Brain microvascular endothelial cell (primary cell): Measurements from ENCODE around the gene UNC5B.

ENCODE experiments used
- DNase-seq: peaks from one replicate; pipeline ENCODE4 v3.0.0-alpha.2; 2020
- H3K27ac ChIP-seq: fragments of 250-450 bp; sonication (Bioruptor Pico); 2 replicates; pipeline ENCODE4 v1.5.1; 2020; ENCODE audit warnings: mild to moderate bottlenecking, moderate library complexity
- H3K27me3 ChIP-seq: fragments of 250-450 bp; sonication (Bioruptor Pico); replicated peaks from 2 replicates; pipeline ENCODE4 v1.5.1; 2020; ENCODE audit warnings: mild to moderate bottlenecking
- H3K36me3 ChIP-seq: fragments of 250-450 bp; sonication (Bioruptor Pico); replicated peaks from 2 replicates; pipeline ENCODE4 v1.5.1; 2020; ENCODE audit warnings: mild to moderate bottlenecking
- H3K4me3 ChIP-seq: 2 replicates; pipeline ENCODE4 v1.5.1; 2011; ENCODE audit warnings: low read depth, mild to moderate bottlenecking, control low read depth, low read length, moderate library complexity
- in situ Hi-C: cut with HindIII; loops from 2 replicates; pipeline ENCODE4 v1.10.0; 2017; ENCODE audit warnings: low sequenced_read_pairs, low pct_ligation_motif_present
- TF ChIP-seq, protein P1 (sequence below): IDR thresholded peaks from 2 replicates; pipeline ENCODE4 v1.5.1; 2011; ENCODE audit warnings: low read depth, mild to moderate bottlenecking, moderate library complexity, low read length, control low read depth, inconsistent platforms; ENCODE audit errors: missing control alignments

Gene UNC5B

DNA sequence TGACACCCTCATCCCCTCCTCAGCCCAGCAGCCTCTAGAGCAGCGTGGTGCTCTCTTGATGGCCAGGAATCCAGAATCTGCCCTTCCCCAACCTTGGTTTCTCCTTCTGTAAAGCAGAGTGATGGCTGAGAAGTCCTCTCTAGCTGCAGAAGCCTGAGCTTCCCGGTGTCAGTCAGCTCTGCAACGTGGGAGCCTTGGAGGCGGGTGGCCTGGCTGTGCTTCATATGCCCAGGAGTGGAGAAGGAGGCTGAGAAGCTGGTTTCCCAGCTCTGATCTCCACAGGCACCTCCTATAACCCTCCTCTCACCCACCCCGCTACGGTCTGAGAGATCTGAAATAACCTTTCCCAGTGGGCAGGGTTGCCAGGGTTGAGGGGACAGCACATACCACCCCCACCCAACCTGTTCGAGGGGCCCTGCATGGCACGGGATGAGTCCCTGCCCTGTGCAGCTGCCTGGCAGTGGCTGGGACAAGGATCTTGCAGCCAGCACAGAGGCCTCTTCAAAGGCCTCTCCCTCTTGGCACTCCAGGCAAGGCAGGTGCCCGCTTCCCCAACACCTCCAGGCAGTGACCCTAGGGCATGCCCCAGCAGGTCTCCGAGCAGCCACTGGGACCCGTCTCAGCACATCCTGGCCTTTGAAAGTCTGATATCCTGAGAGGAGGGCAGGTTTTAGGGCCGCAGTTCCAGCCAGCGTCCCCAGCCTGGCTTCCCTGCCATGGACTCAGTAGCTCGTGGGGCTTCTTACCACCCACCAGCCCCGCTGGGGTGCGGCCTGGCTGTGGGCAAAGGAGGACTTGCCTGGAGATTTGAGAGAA, 88.4 kb downstream of the UNC5B start:
- Histone ChIP-seq H3K27me3 (no peaks in the 10 kb centered on the region), H3K27ac (no peak overlapping the region), H3K36me3 (no peaks in the 10 kb centered on the region), H3K4me3 (no peak overlapping the region)
- no peak for DNase-seq
- TF ChIP-seq, protein P1, sequence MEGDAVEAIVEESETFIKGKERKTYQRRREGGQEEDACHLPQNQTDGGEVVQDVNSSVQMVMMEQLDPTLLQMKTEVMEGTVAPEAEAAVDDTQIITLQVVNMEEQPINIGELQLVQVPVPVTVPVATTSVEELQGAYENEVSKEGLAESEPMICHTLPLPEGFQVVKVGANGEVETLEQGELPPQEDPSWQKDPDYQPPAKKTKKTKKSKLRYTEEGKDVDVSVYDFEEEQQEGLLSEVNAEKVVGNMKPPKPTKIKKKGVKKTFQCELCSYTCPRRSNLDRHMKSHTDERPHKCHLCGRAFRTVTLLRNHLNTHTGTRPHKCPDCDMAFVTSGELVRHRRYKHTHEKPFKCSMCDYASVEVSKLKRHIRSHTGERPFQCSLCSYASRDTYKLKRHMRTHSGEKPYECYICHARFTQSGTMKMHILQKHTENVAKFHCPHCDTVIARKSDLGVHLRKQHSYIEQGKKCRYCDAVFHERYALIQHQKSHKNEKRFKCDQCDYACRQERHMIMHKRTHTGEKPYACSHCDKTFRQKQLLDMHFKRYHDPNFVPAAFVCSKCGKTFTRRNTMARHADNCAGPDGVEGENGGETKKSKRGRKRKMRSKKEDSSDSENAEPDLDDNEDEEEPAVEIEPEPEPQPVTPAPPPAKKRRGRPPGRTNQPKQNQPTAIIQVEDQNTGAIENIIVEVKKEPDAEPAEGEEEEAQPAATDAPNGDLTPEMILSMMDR: no peak
- in situ Hi-C loops: no loop called here

DNA sequence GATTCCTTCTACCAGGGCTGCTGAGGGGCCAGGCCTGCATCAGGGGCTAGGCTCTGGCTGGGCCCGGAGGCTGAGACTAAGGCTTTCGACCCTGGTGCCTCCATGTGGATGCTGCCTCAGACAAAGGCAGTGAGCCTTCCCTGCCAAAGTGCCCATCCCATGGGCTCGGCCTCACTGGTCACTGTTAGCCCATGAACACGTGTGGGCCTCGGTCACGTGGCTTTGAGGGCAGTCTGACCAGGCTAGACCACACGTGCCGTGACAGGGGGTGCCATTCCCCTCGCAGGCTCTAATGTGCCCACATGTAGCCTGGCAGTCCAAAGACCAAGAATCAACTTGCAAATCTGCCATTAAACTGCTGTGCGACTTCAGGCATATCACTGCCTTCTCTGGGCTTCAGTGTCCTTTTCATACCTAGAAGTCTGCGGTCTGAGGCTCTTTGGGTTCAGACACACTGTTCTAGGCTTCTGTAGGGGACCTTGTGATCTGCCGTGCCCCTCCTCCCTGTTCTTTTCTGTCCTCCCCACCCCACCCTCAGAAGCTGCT, 89.1 kb downstream of the UNC5B start:
- TF ChIP-seq, protein P1: no peak
- DNase-seq: no peak
- in situ Hi-C loops: no loop called here
- Histone ChIP-seq H3K36me3 (no peaks in the 10 kb centered on the region), H3K4me3 (no peak overlapping the region), H3K27ac (no peak overlapping the region), H3K27me3 (no peaks in the 10 kb centered on the region)

DNA sequence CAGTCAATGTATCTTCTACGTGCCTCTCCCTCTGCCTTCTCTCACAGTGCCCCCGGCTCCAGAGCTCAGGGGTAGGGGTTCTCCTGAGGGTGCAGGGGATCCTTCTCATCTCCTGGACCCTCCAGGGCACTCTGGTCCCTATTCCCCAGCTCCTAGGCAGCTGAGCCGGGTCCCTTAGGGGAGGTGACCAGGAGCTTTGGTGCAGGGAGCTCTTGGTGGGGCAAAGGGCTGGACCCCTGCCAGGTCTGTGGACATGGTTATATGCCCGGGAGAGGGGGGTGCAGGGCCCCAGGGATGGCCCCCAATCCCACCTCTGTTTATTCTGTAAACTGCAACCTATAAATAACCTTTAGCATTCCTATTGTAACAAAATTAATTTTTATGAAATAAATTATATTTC, 90.1 kb downstream of the UNC5B start:
- in situ Hi-C loops: no loop called here
- no peak for DNase-seq
- H3K27ac ChIP-seq: no peak overlapping the region
- TF ChIP-seq, protein P1: no peak
- no peak overlapping the region for H3K4me3 ChIP-seq
- H3K27me3 ChIP-seq: no peaks in the 10 kb centered on the region
- H3K36me3 ChIP-seq: no peaks in the 10 kb centered on the region

DNA sequence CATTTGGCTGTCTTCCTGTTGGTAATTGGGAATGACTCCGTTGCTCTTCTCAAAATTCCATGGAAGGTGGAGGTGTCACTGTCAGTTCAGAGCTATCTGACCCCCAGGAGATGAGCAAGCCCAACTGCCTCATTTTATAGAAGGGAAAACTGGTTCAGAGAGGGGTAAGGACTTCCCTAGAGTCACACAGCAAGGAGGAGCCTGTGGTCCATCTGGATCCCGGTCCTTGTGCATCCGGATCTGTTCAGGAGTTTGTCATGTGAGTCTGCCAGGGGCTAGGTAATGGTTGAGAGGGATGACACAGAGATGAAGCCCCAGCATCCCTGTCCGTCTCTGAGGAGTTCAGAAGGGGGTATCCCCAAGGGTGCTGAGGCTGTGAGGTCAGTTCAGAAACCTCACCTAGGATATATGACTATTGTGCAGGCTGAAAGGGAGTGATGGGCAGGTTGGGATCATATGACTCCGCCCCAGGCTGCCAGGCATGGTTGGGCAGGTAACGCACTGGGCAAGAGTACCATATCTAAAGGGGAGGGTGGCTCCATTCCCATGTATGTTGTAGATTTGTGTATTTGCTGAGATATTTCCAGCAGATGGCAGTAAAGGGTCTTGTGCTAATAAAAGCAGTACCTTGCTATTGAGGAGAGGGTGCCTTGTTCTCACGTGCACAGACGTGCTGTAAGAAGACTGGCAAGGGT, 90.7 kb downstream of the UNC5B start:
- peak; percentile 40 for DNase-seq
- H3K4me3 ChIP-seq: no peak overlapping the region
- TF ChIP-seq, protein P1: peak; percentile 60
- in situ Hi-C loops: no loop called here
- no peaks in the 10 kb centered on the region for H3K36me3 ChIP-seq
- no peak overlapping the region for H3K27ac ChIP-seq
- H3K27me3 ChIP-seq: no peaks in the 10 kb centered on the region

DNA sequence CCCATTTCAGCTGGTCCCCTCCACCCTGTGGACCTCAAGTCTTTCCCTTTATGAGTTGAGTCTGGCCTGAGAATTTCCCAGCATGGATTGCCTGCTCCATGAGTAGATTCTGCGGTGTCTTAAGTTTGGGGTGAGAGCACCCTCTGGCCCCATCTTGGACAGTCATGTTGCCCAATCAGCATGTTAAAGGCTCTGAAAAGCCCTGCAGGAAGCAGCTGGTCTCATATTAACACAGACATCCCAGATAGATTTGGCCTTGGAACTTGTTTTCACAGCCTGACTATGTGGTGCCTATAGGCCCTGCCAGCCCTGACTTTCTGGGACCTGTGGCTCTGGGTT, 91.2 kb downstream of the UNC5B start:
- H3K27ac ChIP-seq: no peak overlapping the region
- TF ChIP-seq, protein P1: no peak
- no peak for DNase-seq
- H3K27me3 ChIP-seq: no peaks in the 10 kb centered on the region
- in situ Hi-C loops: no loop called here
- no peak overlapping the region for H3K4me3 ChIP-seq
- H3K36me3 ChIP-seq: no peaks in the 10 kb centered on the region
